Measurements from ENCODE around the gene HSD17B8.

The HSD17B8 gene

GRCh38 chr6:33247977-33248642, 43.7 kb downstream of the HSD17B8 start:
- peak; percentile 93 for DNase-seq (ENCODE audit: low read depth)

- DNase-seq (ENCODE audit: low read depth): peak; percentile 69
Observed at GRCh38 chr6:33248643-33248931, 44.1 kb downstream of the HSD17B8 start.

DNA sequence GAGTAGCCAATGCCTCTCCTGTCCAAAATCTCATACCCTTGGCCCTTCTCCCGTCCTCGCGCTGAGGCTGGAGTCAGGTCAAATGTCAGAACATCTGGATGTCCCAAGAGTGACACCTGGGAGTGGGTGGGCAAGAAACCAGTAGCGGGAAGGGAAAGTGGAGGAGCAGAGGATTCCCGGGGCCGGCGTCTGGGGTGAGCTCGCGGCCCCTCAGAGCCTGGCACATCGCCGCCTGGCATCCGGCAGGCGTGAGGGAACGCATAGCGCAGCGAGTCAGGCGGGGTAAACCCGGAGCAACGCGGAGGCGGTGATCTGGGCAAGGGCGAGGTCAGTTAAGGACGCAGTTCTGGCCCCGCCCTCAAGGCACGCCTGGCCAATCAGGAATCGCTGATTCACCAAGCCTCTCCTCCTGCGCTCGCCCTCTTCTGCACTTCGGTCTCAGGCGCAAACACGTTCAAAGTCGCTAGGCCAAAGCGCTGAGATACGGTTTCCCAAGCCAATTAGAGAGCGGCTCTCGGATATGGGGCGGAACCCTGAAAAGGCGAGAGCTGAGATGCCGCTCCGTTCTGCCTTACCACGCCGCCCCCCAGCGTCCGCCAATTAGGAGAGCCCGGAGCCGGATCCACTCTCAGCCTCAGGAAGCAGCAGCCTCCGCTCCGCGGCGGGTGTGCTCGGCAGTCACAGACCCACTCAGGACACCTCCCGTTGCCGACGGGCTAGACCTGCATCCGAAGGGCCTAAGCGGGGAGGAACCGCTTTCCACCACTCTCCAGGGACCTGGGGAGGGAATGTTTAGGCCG, 44.7 kb downstream of the HSD17B8 start:
- peak; percentile 100 for DNase-seq (ENCODE audit: low read depth)

DNA sequence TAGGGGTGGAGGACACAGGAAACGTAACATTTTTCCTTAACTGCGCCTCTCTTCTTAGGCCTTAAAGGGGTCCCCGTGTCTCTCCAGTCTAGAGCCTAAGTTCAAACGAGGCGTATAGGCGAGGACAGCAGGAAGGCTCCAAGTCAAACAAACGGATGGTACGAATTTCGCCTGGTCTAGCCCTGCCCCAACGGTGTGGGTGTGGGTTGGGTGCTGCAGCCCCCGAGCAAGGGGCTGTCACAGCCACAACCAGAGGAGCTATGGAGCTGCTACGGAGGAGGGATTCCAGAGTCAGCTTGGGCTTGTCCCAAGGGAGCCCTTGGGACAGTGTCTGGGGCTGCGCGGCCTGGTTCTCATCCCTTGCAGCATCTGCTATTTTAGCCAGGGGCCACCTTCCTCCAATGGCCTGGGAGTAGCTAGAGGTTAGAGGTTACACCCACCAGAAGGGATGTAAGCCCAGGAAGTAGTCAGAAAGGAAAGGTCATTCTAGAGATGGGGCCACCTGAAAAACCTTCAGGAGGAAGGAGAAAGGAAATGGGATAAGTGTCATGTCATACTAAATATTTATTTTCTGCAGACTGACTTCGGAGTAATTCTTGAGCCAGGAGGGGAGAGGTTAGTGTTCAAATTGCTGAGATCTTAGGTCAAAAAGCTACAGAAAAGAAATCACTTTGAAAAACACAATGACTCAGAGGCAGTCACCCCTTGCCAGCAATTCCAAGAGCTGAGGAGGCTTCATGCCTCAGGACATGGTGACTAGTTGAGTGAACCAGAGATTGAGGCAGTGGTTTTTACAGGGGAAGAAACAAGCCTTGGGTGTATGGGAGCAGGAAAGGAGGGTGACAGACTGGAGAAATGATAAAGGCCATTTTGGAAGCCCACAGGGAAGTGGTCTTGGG, 45.5 kb downstream of the HSD17B8 start:
- DNase-seq (ENCODE audit: low read depth): peak; percentile 97

- DNase-seq (ENCODE audit: low read depth): no peak
Observed at GRCh38 chr6:33250731-33251130, 46.3 kb downstream of the HSD17B8 start.

- DNase-seq (ENCODE audit: low read depth): no peak
Observed at GRCh38 chr6:33251395-33252012, 47.0 kb downstream of the HSD17B8 start.

DNA sequence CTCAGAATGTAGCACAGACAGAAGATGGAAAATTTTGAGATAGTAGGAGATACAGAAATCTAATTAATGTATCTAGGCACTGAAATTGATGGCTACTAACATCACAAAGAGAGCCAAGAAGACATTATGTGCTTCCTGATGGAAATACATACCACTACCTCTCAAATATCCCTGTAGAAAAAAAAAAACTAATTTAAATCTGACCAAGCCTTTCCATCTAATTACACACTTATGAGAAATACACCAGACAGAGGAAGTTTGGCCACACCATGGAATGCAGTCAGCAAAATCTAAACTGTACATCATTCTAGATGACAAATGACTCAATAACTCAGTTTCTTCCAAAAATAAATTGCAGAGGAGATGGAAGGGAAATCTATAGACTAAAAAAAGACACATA, 48.3 kb downstream of the HSD17B8 start:
- peak; percentile 57 for DNase-seq (ENCODE audit: low read depth)

DNA sequence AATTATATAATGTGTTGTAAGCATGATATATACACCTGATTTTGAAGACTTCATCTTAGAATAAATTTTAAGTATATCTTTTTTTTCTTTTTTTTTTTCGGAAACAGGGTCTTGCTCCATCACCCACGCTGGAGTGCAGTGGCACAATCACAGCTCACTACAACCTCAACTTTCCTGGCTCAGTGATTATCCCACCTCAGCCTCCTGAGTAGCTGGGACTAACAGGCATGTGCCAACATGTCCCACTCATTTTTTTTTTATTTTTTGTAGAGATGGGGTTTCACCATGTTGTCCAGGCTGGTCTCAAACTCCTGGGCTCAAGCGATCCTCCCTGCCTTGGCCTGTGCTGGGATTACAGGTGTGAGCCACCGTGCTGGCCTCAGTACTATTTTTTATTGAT, 50.1 kb downstream of the HSD17B8 start:
- DNase-seq (ENCODE audit: low read depth): no peak
